ENCODE results near the gene COL28A1.

DNA sequence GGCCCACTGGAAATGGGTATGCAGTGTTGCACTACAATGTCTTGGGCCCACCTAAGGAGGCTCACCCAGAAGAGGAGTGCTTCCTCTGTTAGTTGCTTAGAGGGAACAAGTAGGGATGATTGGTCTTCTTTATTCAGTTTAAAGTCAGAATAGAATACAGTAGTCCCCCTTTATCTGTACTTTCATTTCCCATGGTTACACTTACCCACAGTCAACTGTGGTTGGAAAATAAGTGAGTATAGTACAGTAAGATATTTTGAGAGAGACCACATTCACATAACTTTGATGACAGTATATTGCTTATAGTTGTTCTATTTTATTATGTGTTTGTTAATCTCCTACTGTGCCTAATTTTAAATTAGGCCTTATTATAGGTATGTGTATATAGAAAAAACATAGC lies 151.4 kb downstream of the COL28A1 start:
- TF ChIP-seq CTCF (IDR thresholded peaks at IDR 0.05; ENCODE audit: low read depth, low read length) (no peak), EZH2phosphoT487 (IDR thresholded peaks at IDR 0.05; ENCODE audit: low read depth) (no peak)
